Activated CD8-positive, alpha-beta T cell treated with anti-CD3 and anti-CD28 coated beads for 36 hours (primary cell): Measurements from ENCODE around the gene BCL2. TPM values are rescaled to one million over a fixed set of nuclear protein-coding genes. Genes with fewer than 3 reads are reported as not detected.
"Not testable (repeated sequence)": the region's sequence is repeated elsewhere in the genome, so short reads cannot be mapped to it uniquely, and the experiment has no call there.

ENCODE experiments used
- ATAC-seq: fragments of 200-7000 bp; cut with Tn5 transposase; one replicate; pipeline ENCODE4 v1.10.0; 2021; ENCODE audit warnings: mild to moderate bottlenecking, moderate library complexity
- CTCF ChIA-PET: fragments of 350-600 bp; sonication (Branson Sonifier 250); formaldehyde crosslinking; loops from one replicate; lab custom pipeline; 2021; ENCODE audit warnings: antibody characterized with exemption; lab: Charles Lee
- POLR2A ChIA-PET: fragments of 350-600 bp; sonication (Branson Sonifier 250); formaldehyde crosslinking; loops from one replicate; lab custom pipeline; 2021; ENCODE audit warnings: antibody characterized with exemption; lab: Charles Lee
- DNase-seq: peaks from one replicate; pipeline ENCODE4 v3.0.0-alpha.2; 2020
- H3K27ac Mint-ChIP-seq: one replicate; pipeline ENCODE4 v1.8.0; 2021; ENCODE audit warnings: mild to moderate bottlenecking, mixed read lengths
- H3K27me3 Mint-ChIP-seq: one replicate; pipeline ENCODE4 v1.8.0; 2021; ENCODE audit warnings: mixed read lengths
- H3K36me3 Mint-ChIP-seq: one replicate; pipeline ENCODE4 v1.8.0; 2021; ENCODE audit warnings: low read depth, mixed read lengths
- H3K4me1 Mint-ChIP-seq: one replicate; pipeline ENCODE4 v1.8.0; 2021; ENCODE audit warnings: low read depth, mixed read lengths
- H3K4me3 Mint-ChIP-seq: one replicate; pipeline ENCODE4 v1.8.0; 2021; ENCODE audit warnings: mild to moderate bottlenecking, moderate library complexity, mixed read lengths
- H3K9me3 Mint-ChIP-seq: one replicate; pipeline ENCODE4 v1.8.0; 2021; ENCODE audit warnings: mixed read lengths
- intact Hi-C: fragments of 100-400 bp; cut with micrococcal nuclease; formaldehyde crosslinking; loops from one replicate; pipeline ENCODE4 v1.10.0; 2022
- total RNA-seq, 2 experiments: library from RNA; stranded (reverse); gene quantifications; one replicate each; pipeline ENCODE4 v1.2.3, GENCODE V29; 2021
- TF ChIP-seq, protein P1 (sequence below): fragments of 200-600 bp; IDR thresholded peaks from one replicate; pipeline ENCODE4 v1.8.0; 2022; ENCODE audit warnings: antibody characterized with exemption, mild to moderate bottlenecking

Gene BCL2
- total RNA-seq, 2 experiments from 2014 or later = 104 to 107 TPM

- CTCF ChIA-PET = interaction anchor here (1.0 kb wide), 1 partner anchor 17 kb away, joined by 3 read pairs; no protein-coding TSS in a partner anchor
- POLR2A ChIA-PET = interaction anchor here (0.9 to 1.2 kb wide), 2 partner anchors 80 to 83 kb away, joined by 3 read pairs; no protein-coding TSS in a partner anchor
- H3K27ac Mint-ChIP-seq = peak overlapping the region; percentile 94
- peaks cover 25% of the 10 kb centered on the region for H3K9me3 Mint-ChIP-seq
- H3K4me3 Mint-ChIP-seq = no peak overlapping the region
- H3K36me3 Mint-ChIP-seq = peaks cover 86% of the 10 kb centered on the region
- no peaks in the 10 kb centered on the region for H3K27me3 Mint-ChIP-seq
- intact Hi-C loops = no loop called here
- peaks cover 73% of the 10 kb centered on the region for H3K4me1 Mint-ChIP-seq
- TF ChIP-seq, protein P1, sequence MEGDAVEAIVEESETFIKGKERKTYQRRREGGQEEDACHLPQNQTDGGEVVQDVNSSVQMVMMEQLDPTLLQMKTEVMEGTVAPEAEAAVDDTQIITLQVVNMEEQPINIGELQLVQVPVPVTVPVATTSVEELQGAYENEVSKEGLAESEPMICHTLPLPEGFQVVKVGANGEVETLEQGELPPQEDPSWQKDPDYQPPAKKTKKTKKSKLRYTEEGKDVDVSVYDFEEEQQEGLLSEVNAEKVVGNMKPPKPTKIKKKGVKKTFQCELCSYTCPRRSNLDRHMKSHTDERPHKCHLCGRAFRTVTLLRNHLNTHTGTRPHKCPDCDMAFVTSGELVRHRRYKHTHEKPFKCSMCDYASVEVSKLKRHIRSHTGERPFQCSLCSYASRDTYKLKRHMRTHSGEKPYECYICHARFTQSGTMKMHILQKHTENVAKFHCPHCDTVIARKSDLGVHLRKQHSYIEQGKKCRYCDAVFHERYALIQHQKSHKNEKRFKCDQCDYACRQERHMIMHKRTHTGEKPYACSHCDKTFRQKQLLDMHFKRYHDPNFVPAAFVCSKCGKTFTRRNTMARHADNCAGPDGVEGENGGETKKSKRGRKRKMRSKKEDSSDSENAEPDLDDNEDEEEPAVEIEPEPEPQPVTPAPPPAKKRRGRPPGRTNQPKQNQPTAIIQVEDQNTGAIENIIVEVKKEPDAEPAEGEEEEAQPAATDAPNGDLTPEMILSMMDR = no peak
- no peak for DNase-seq
- no peak for ATAC-seq
Observed at GRCh38 chr18:63236921-63237846, 82.4 kb downstream of the BCL2 start.

DNA sequence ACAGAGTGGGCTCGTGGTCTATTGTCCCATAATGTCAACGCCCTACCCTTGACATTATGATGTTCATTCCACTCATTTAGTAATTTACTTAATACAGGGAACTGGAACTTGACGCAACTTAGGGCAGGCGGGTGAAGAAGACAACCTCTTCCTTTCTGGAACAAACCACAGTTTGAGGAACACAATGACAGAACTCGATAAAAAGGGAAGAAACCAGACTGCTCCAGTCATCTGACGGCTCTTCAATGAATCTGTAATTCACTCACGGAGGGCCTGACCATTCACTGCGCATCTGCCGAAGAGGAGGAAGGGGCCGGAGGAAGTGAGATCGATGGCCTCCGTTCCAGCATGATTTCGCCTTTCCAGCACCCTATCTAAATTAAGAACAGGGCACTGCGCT, 83.2 kb downstream of the BCL2 start:
- Mint-ChIP-seq H3K4me1 (peaks cover 74% of the 10 kb centered on the region), H3K36me3 (peaks cover 84% of the 10 kb centered on the region), H3K27me3 (no peaks in the 10 kb centered on the region), H3K27ac (peak overlapping the region; percentile 94), H3K4me3 (no peak overlapping the region), H3K9me3 (peaks cover 25% of the 10 kb centered on the region)
- TF ChIP-seq, protein P1 = no peak
- ChIA-PET POLR2A (interaction anchor here (0.9 kb wide), 1 partner anchor 79 kb away, joined by 3 read pairs; no protein-coding TSS in a partner anchor), CTCF (interaction anchor here (1.0 kb wide), 1 partner anchor 16 kb away, joined by 3 read pairs; no protein-coding TSS in a partner anchor)
- intact Hi-C loops = no loop called here
- ATAC-seq (peak; percentile 4), DNase-seq (no peak)

DNA sequence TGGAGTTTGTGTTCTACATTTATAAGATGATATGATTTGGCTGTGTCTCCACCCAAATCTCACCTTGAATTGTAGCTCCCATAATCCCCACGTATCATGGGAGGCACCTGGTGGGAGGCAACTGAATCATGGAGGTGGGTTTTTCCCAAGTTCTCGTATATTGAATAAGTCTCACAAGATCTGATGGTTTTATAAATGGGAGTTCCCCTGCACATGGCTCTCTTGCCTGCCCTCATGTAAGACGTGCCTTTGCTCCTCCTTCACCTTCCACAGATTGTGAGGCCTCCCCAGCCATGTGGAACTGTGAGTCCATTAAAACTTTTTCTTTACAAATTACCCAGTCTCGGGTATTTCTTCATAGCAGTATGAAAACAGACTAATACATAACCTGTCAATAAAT, 83.6 kb downstream of the BCL2 start:
- H3K4me3 Mint-ChIP-seq, intact Hi-C loops, H3K27me3 Mint-ChIP-seq, POLR2A ChIA-PET, CTCF ChIA-PET: not testable (repeated sequence)
- peak overlapping the region; percentile 94 for H3K27ac Mint-ChIP-seq
- peaks cover 78% of the 10 kb centered on the region for H3K4me1 Mint-ChIP-seq
- peaks cover 26% of the 10 kb centered on the region for H3K9me3 Mint-ChIP-seq
- H3K36me3 Mint-ChIP-seq = peaks cover 87% of the 10 kb centered on the region
- DNase-seq (peak; percentile 59), ATAC-seq (peak; percentile 54)

GRCh38 chr18:63234841-63235240, 84.7 kb downstream of the BCL2 start:
- POLR2A ChIA-PET = interaction anchor here (1.0 to 1.5 kb wide), 2 partner anchors 10 to 14 kb away, joined by 3 to 6 read pairs; no protein-coding TSS in a partner anchor
- intact Hi-C loops = no loop called here
- peak overlapping the region; percentile 3 for H3K4me3 Mint-ChIP-seq
- no peaks in the 10 kb centered on the region for H3K27me3 Mint-ChIP-seq
- CTCF ChIA-PET = interaction anchor here (0.6 to 1.5 kb wide), 2 partner anchors 10 to 30 kb away, joined by 3 read pairs; no protein-coding TSS in a partner anchor
- peaks cover 86% of the 10 kb centered on the region for H3K4me1 Mint-ChIP-seq
- peak; percentile 38 for ATAC-seq
- TF ChIP-seq, protein P1 = no peak
- no peak for DNase-seq
- peaks cover 26% of the 10 kb centered on the region for H3K9me3 Mint-ChIP-seq
- peaks cover 81% of the 10 kb centered on the region for H3K36me3 Mint-ChIP-seq
- H3K27ac Mint-ChIP-seq = peak overlapping the region; percentile 91

- TF ChIP-seq, protein P1 = no peak
- peaks cover 26% of the 10 kb centered on the region for H3K9me3 Mint-ChIP-seq
- peak; percentile 11 for ATAC-seq
- peaks cover 90% of the 10 kb centered on the region for H3K4me1 Mint-ChIP-seq
- intact Hi-C loops = no loop called here
- ChIA-PET POLR2A (interaction anchor here (1.0 to 1.5 kb wide), 2 partner anchors 9 to 14 kb away, joined by 3 to 6 read pairs; no protein-coding TSS in a partner anchor), CTCF (interaction anchor here (0.6 to 1.5 kb wide), 3 partner anchors 9 to 82 kb away, joined by 3 read pairs; no protein-coding TSS in a partner anchor)
- H3K27me3 Mint-ChIP-seq = no peaks in the 10 kb centered on the region
- peaks cover 81% of the 10 kb centered on the region for H3K36me3 Mint-ChIP-seq
- no peak for DNase-seq
- peak overlapping the region; percentile 3 for H3K4me3 Mint-ChIP-seq
- H3K27ac Mint-ChIP-seq = peak overlapping the region; percentile 91
Observed at GRCh38 chr18:63234432-63234831, 85.1 kb downstream of the BCL2 start.
